IMR-90 (cell line): ENCODE data around the gene MRPL9. TPM values are rescaled to one million over a fixed set of nuclear protein-coding genes. Genes with fewer than 3 reads are reported as not detected.

Source experiments
- ATAC-seq: fragments of 200-7000 bp; cut with Tn5 transposase; 2 replicates; pipeline ENCODE4 v1.9.1; 2020; ENCODE audit warnings: low read depth, mild to moderate bottlenecking, moderate library complexity
- BruUV-seq: library from RNA; stranded (reverse); fragments of 400-500 nt; replicated peaks from 2 replicates; lab custom pipeline; 2021; lab: Mats Ljungman, UMichigan
- CTCF ChIA-PET: fragments of 300-600 bp; formaldehyde crosslinking; extraction: SDS; loops from one replicate; lab custom pipeline; 2021; ENCODE audit warnings: antibody characterized with exemption; lab: Yijun Ruan, JAX
- POLR2A ChIA-PET: fragments of 300-600 bp; sonication (Branson Sonifier 250); formaldehyde crosslinking; loops from one replicate; lab custom pipeline; 2022; ENCODE audit warnings: antibody characterized with exemption; ENCODE audit not compliant: unreplicated experiment; lab: Charles Lee
- DNase-seq: peaks from one replicate; pipeline ENCODE4 v3.0.0; 2013
- H2AFZ ChIP-seq: replicated peaks from 2 replicates; pipeline ENCODE3; 2013; ENCODE audit warnings: low read length, mild to moderate bottlenecking; ENCODE audit not compliant: poor library complexity
- H2AK5ac ChIP-seq: 2 replicates; pipeline ENCODE4 v1.6.1; 2013; ENCODE audit warnings: low read depth, low read length, inconsistent platforms
- H2AK9ac ChIP-seq: replicated peaks from 2 replicates; pipeline ENCODE3; 2013; ENCODE audit warnings: mild to moderate bottlenecking, low read depth, low read length, moderate library complexity; ENCODE audit not compliant: poor library complexity
- H2BK120ac ChIP-seq: 2 replicates; pipeline ENCODE4 v1.6.1; 2013; ENCODE audit warnings: low read depth, low read length, inconsistent platforms
- H2BK15ac ChIP-seq: 3 replicates; pipeline ENCODE4 v1.6.1; 2013; ENCODE audit warnings: low read depth, low read length, inconsistent platforms
- H2BK20ac ChIP-seq: 2 replicates; pipeline ENCODE4 v1.6.1; 2013; ENCODE audit warnings: low read depth, mild to moderate bottlenecking, inconsistent platforms, low read length, moderate library complexity
- H2BK5ac ChIP-seq: 2 replicates; pipeline ENCODE4 v1.6.1; 2013; ENCODE audit warnings: mild to moderate bottlenecking, low read depth, low read length, inconsistent platforms; ENCODE audit not compliant: poor library complexity, severe bottlenecking
- H3K14ac ChIP-seq: replicated peaks from 2 replicates; pipeline ENCODE4 v1.6.1; 2013; ENCODE audit warnings: low read depth, low read length, inconsistent platforms
- H3K18ac ChIP-seq: 2 replicates; pipeline ENCODE4 v1.6.1; 2013; ENCODE audit warnings: low read depth, low read length, control low read depth
- H3K23ac ChIP-seq: 2 replicates; pipeline ENCODE4 v1.6.1; 2013; ENCODE audit warnings: low read depth, low read length, inconsistent platforms
- H3K27ac ChIP-seq: 2 replicates; pipeline ENCODE4 v1.5.1; 2013; ENCODE audit warnings: mild to moderate bottlenecking, control low read depth, low read length; ENCODE audit not compliant: insufficient read depth
- H3K27me3 ChIP-seq: 2 replicates; pipeline ENCODE4 v1.6.1; 2013; ENCODE audit warnings: low read length; ENCODE audit not compliant: control insufficient read depth, insufficient read depth
- H3K36me3 ChIP-seq: 2 replicates; pipeline ENCODE4 v1.6.1; 2013; ENCODE audit warnings: low read length, mixed read lengths; ENCODE audit not compliant: control insufficient read depth, insufficient read depth
- H3K4ac ChIP-seq: 2 replicates; pipeline ENCODE4 v1.6.1; 2013; ENCODE audit warnings: low read depth, low read length, inconsistent platforms
- H3K4me1 ChIP-seq: 2 replicates; pipeline ENCODE4 v1.6.1; 2013; ENCODE audit warnings: low read length, mixed read lengths; ENCODE audit not compliant: control insufficient read depth, insufficient read depth
- H3K4me2 ChIP-seq: 2 replicates; pipeline ENCODE4 v1.6.1; 2013; ENCODE audit warnings: low read depth, mild to moderate bottlenecking, control low read depth, low read length, moderate library complexity
- H3K4me3 ChIP-seq: 2 replicates; pipeline ENCODE4 v1.5.1; 2013; ENCODE audit warnings: low read depth, mild to moderate bottlenecking, control low read depth, low read length, moderate library complexity; ENCODE audit not compliant: insufficient read depth
- H3K56ac ChIP-seq: 2 replicates; pipeline ENCODE4 v1.6.1; 2013; ENCODE audit warnings: low read length, inconsistent platforms; ENCODE audit not compliant: insufficient read depth; ENCODE audit errors: extremely low read depth
- H3K79me1 ChIP-seq, 2 experiments: 2 replicates each; pipeline ENCODE4 v1.6.1; 2013; ENCODE audit warnings: low read length in 2 of 2, inconsistent platforms in 1 of 2, low read depth in 1 of 2
- H3K9ac ChIP-seq: 2 replicates; pipeline ENCODE4 v1.6.1; 2013; ENCODE audit warnings: low read depth, low read length, control low read depth
- H3K9me1 ChIP-seq: 2 replicates; pipeline ENCODE4 v1.6.1; 2013; ENCODE audit warnings: low read length, inconsistent platforms; ENCODE audit not compliant: insufficient read depth
- H3K9me3 ChIP-seq: 2 replicates; pipeline ENCODE4 v1.6.1; 2013; ENCODE audit warnings: low read length; ENCODE audit not compliant: control insufficient read depth, insufficient read depth
- H4K20me1 ChIP-seq: 2 replicates; pipeline ENCODE4 v1.6.1; 2013; ENCODE audit warnings: low read length, inconsistent platforms; ENCODE audit not compliant: insufficient read depth
- H4K5ac ChIP-seq: 2 replicates; pipeline ENCODE4 v1.6.1; 2013; ENCODE audit warnings: mild to moderate bottlenecking, low read depth, low read length, control low read depth
- H4K8ac ChIP-seq, 2 experiments: 2 replicates each; pipeline ENCODE4 v1.6.1; 2013; ENCODE audit warnings: low read depth in 2 of 2, low read length in 2 of 2, control low read depth in 1 of 2, inconsistent platforms in 1 of 2
- H4K91ac ChIP-seq: 2 replicates; pipeline ENCODE4 v1.6.1; 2013; ENCODE audit warnings: low read depth, low read length, inconsistent platforms; ENCODE audit not compliant: insufficient read depth
- MXI1 ChIP-seq: IDR thresholded peaks from 2 replicates; pipeline ENCODE4 v1.6.1; 2012; ENCODE audit warnings: low read depth, mild to moderate bottlenecking, low read length, moderate library complexity, borderline replicate concordance
- WGBS, 2 experiments: methylation state at CpG; one replicate each; pipeline versions ENCODE4 v1.1.5 to v1.1.7; 2013; ENCODE audit warnings: missing lambda C conversion rate in 2 of 2; ENCODE audit not compliant: insufficient read length in 1 of 2; ENCODE audit errors: extremely low coverage in 2 of 2; 5-methylcytosine and 5-hydroxymethylcytosine counted together
- dilution Hi-C: fragments of 300-500 bp; cut with HindIII; formaldehyde crosslinking; loops from one replicate; pipeline ENCODE4 v1.14.3; 2018; ENCODE audit warnings: low sequenced_read_pairs; ENCODE audit not compliant: unreplicated experiment
- in situ Hi-C: fragments of 300-500 bp; cut with MboI; formaldehyde crosslinking; loops from 3 replicates; pipeline ENCODE4 v1.14.3; 2019; ENCODE audit warnings: low sequenced_read_pairs, inconsistent platforms, mixed read lengths
- intact Hi-C: fragments of 100-400 bp; cut with micrococcal nuclease; formaldehyde crosslinking; loops from 2 replicates; pipeline ENCODE4 v1.10.0; 2022
- polyA plus RNA-seq, 3 experiments: library from polyadenylated mRNA; depleted of rRNA; stranded (reverse); fragments of >200 nt; gene quantifications; 2 replicates each; pipeline ENCODE4 v1.2.3, GENCODE V29; 2012; ENCODE audit warnings: low replicate concordance in 1 of 3
- total RNA-seq: library from RNA; depleted of rRNA; stranded (reverse); fragments of >200 nt; gene quantifications from 2 replicates; pipeline ENCODE4 v1.2.3, GENCODE V29; 2012

Gene MRPL9
- total and polyA plus RNA-seq, 2 of the 4 experiments (the other 2 are of a cell fraction), result 65.4 to 87.5 TPM

DNA sequence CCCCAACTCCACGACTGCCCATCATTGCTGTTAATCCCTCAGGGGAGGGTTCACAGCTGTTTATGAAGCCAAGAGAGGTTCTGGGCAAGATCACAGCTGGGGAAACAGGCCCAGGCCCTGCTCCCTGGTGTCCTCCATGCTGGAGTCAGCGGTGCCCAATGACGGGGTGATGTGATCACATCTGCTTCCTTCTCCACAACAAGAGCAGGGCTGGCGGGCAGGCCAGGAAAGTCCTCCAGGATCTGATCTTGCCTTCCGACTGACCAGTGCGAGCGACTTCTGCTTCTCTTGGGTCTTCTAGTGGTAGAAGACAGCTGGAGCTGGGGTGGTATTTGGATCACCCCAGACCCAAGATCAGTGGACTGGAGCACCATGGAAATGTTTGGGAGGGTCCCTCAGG is 42.9 kb upstream of the MRPL9 start:
- Histone ChIP-seq H2BK5ac (no peak overlapping the region), H3K36me3 (no peaks in the 10 kb centered on the region), H3K18ac (no peak overlapping the region), H3K56ac (no peak overlapping the region), H3K4me2 (no peak overlapping the region), H2BK20ac (no peak overlapping the region), H4K20me1 (no peaks in the 10 kb centered on the region), H2BK120ac (no peak overlapping the region), H3K27me3 (peaks cover 76% of the 10 kb centered on the region), H3K4me1 (no peaks in the 10 kb centered on the region), H4K5ac (no peak overlapping the region), H3K4me3 (no peak overlapping the region), H3K9me3 (no peaks in the 10 kb centered on the region), H3K23ac (no peak overlapping the region), H3K9ac (no peak overlapping the region), H2BK15ac (no peak overlapping the region), H2AK5ac (no peak overlapping the region), H2AK9ac (no peak overlapping the region), H3K14ac (no peak overlapping the region), H4K8ac (no peak overlapping the region), H3K27ac (no peak overlapping the region), H3K9me1 (no peaks in the 10 kb centered on the region; the same call in 1 of the 2 replicates), H2AFZ (no peak overlapping the region), H4K91ac (no peak overlapping the region), H3K79me1 (no peaks in the 10 kb centered on the region), H3K4ac (no peak overlapping the region)
- intact Hi-C loops, result no loop called here
- ChIA-PET CTCF (no interaction called here), POLR2A (no interaction called here)
- ATAC-seq (no peak), DNase-seq (no peak)
- BruUV-seq, result no TSS peak
- no CpG with 5 or more reads among the region's 7 CpGs for WGBS, 2 experiments
- dilution Hi-C loops, result no loop called here
- TF ChIP-seq MXI1, result no peak
- in situ Hi-C loops, result no loop called here
